Right renal cortex interstitium (tissue), 3 donors: ENCODE measurements around the gene PCDH15. TPM values are rescaled to one million over a fixed set of nuclear protein-coding genes. Genes with fewer than 3 reads are reported as not detected.
A peak's percentile ranks its signal among the peaks of the same experiment; 100 is the strongest.
"Not testable (repeated sequence)": the region's sequence is repeated elsewhere in the genome, so short reads cannot be mapped to it uniquely, and the experiment has no call there.

Experiments used
- DNase-seq, 3 donors: peaks; one replicate each; pipeline ENCODE4 v3.0.0-alpha.2; 2013; ENCODE audit warnings: low read depth in 3 of 3, low spot score in 2 of 3
- polyA plus RNA-seq, 3 donors: library from polyadenylated mRNA; unstranded; fragments of 120-200 nt; gene quantifications; one replicate each; pipeline ENCODE4 v1.2.1, GENCODE V29; 2013; ENCODE audit not compliant: insufficient read length in 3 of 3

PCDH15 gene
- polyA plus RNA-seq, 3 donors, result 5.1 to 7.8 (median 5.1) TPM

DNA sequence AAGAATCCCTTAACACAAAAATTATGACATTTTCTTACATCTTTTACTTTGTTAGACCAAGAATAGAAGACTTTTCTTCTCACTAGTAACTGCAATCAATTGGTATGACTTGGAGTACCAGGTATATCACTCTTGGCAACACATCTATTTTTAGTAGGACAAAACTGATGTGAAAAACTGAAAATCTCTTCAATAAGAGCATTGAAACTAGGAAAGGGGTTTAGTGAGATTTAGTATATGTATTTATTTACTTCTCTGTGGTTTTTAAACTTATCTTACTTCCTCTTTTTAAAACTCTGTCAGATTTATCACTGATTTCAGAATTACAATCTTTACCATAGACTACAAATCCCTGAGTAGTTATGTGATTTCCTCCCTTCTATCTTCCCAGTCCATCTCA lies 366.2 kb downstream of the PCDH15 start:
- no peak for DNase-seq

DNA sequence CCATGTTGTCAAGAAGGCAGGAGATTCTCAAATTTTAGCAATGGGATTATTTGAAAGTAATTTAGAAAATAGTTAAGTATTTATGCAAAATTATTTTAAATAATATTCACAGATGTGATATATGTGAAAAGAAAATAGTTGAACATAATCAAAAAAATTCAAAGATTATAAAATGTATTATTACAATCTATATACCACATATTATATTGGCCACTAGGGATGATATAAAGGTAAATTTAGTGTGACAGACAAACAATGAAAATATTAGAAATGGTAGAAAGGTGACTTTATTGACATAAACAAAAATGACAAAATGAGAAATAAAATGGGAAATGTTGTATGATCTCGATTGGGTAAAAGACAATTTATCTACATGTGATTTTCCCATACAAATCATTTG lies 385.5 kb downstream of the PCDH15 start:
- DNase-seq, result no peak

DNA sequence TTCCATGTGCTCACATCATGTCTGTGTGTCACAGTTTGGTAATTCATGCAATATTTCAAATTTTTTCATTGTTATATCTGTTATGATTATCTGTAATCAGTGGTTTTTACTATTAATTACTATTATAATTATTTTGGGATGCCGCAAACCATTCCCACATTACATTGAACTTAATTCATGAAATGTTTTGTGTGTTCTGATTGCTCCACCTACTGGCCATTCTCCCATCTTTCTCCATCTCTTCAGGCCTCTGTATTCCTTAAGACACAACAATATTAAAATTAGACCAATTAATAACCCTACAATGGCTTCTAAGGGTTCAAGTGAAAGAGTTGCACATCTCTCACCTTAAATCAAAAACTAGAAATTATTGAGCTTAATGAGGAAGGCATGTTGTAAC lies 398.5 kb downstream of the PCDH15 start:
- peak in 1 of 3 donors; percentile 10 for DNase-seq

DNA sequence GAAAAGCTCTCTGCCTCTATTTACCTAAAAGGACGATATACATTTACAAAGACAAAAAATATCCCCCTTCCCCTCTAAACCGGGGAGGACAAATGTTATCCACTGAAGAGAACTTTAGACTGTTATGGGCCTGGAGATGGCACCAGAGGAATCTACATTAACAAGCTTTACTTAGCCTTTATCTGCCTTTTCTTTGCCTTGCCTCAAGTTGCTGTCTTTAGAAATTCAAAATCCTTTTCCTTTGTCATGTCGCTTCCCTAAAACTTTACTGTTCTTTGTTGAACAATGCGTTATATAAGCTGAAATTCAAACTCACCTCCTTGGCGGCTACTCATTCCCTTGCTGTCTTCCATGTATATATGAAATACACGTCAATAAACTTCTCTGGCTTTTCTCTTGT lies 405.0 kb downstream of the PCDH15 start:
- DNase-seq, result no peak

DNA sequence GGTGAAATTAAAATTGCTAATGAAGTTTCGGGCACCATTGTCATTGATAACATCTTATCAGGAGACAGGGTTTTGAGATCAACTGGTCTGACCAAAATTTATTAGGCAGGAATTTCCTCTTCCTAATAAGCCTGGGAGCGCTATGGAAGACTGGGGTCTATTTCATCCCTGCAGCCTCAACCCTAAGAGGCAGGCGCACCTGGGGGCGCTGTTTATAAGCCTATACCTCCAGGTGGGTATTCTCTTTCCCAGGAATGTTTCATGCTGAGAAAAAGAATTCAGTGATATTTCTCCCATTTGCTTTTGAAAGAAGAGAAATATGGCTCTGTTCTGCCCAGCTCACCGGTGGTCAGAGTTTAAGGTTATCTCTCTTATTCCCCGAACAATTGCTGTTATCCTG lies 406.4 kb downstream of the PCDH15 start:
- DNase-seq, result not testable (repeated sequence)

DNA sequence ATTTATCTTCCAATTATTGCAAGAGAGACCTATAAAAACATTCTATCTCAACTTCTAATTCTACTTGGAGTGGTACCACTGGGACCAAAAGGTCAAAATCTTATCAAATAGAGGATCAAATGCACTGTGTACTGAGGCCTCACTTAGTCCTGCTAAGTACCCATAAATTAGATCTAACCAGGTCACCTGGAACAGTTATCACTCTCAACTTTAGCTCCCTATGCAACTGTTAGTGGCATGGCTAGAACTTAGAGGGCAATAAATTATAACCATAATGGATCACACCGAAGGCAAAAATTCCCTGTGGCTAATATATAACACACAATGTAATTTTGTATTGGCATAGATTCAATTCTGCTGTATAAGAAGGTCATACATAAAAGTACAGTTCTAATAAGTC lies 428.9 kb downstream of the PCDH15 start:
- DNase-seq, result no peak

DNA sequence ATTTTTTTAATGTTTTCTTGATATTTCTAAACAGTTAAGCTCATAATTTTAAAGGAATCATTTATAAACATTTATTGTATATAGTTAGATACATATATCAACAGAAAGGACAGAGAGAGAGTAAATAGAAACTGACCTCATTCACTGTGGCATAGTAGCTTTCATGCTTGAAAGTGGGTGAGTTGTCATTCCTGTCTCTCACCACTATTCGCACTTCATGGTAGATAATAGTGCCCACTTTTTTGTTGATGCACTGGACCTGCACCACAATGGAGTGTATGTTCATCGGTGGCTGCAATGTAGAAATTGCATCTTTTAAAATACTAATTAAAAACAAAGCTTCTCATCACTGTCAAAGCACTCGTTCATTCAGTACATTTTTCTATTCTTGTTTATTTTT lies 432.0 kb downstream of the PCDH15 start:
- DNase-seq, result no peak

DNA sequence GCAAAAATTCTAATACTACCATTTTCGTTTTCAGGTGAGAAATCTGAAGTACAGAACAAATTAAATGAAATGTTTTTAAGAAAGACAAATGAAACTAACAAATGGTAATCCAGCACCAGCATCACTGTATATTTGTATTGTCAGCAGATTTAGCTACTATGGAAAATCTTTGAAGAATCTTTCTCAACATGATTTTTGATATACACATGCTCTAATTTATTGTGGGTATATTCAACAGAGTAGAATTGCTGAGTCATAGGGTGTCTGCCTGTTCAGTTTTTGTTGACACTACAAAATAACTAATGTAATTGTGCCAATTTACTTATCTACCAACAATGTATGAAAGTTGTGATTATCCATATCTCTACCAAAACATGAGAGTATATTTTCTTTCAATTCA lies 437.6 kb downstream of the PCDH15 start:
- DNase-seq, result no peak

DNA sequence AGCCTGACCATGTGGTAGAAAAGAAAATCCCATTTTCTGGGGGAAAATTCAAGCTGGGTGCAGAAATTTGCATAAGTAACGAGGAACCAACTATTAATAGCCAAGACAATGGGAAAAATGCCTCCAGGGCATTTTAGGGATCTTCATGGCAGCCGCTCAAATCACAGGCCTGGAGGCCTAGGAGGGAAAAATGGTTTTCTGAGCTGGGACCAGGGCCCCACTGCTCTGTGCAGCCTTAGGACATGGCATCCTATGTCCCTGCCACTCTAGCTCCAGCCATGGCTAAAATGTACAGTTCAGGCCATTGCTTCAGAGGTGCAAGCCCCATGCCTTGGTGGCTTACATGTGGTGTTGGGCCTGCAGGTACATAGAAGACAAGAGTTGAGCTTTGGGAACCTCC lies 459.0 kb downstream of the PCDH15 start:
- no peak for DNase-seq

DNA sequence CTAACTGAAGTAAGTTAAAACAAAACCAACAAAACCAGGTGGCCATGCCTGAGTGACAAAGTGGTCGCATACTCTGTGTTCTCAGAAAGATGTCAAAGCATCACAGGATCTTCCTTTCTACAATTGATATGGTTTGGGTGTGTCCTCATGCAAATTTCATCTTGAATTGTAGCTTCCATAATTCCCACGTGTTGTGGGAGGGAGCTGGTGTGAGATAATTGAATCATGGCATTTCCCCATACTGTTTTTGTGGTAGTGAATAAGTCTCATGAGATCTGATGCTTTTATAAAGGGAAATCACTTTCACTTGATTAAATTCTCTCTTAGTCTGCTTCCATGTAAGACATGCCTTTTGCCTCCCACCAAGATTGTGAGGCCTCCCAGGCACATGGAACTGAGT lies 465.7 kb downstream of the PCDH15 start:
- DNase-seq, result no peak

DNA sequence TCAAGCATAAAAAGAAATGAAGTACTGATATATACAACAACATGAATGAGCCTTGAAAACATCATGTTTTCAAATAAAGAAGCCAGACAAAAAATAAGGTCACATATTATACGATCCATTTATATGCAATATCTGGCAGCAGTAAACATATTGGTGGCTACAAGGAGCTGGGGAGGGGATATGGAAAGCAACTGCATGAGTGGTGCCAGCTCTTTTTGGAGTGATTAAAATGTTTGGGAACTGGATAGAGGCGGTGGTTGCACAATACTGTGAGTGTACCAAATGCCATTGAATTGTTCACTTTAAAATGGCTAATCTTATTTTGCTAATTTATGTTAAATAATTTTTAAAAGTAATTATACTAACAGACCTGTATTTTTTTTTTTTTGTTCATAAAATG lies 481.7 kb downstream of the PCDH15 start:
- DNase-seq, result no peak

DNA sequence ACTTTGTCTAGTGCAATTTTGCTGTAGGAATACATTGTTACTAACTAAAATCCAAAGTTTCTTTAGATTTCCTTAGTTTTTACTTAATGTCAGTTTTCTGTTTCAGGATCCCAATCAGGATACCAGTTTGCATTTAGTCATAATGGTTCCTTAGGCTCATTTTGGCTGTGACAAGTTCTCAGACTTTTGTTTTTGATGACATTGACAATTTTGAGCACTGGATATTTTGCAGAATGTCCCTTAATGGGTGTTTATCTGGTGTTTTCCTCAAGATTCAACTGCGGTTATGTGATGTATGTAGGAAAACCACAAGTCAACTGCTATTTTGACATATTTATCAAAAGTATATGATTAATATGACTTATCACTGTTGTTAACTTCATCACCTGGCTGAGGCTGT lies 482.6 kb downstream of the PCDH15 start:
- no peak for DNase-seq

DNA sequence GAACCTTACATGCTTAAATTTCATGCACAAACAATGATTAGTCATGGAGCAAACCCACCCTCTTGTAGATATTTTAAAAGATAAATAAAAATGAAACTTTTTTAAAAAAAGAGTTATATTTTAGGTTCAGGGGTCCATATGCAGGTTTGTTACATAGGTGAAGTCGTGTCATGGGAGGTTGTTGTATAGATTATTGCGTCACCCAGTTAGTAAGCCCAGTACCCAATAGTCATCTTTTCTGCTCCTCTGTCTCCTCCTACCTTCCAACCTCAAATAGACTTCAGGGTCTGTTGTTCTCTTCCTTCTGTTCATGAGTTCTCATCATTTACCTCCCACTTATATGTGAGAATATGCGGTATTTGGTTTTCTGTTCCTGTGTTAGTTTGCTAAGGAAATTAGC lies 486.6 kb downstream of the PCDH15 start:
- DNase-seq, result no peak

DNA sequence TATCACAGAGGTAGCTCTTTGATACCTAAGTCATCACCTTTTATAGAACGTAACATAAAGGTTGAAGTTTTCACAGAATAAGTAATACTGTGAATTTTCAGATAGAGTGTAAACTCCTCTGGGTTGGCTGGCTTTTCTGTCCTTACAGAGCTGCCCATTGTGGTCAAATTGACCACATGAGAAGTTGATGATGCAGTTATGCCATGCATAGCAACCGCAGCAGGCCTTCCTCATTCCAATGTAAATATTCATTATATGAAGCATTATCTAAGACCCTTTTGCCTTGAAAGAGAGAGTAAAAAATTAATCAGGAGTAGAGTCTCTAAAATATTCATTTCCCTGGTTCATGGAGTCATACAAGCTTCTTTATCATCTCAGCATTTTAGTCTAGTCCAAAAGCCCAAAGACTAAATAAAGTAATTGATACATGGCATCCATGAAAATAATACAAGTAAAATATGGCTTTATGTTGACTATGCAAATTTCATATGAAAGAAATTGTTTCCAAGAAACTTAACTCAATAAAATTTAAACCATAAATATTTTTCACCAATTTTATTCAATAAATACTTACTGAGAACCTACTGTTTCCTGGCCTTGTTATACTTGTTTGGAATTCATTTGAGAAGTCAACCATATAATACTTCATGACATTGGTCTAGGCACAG lies 516.4 kb downstream of the PCDH15 start:
- DNase-seq, result no peak

DNA sequence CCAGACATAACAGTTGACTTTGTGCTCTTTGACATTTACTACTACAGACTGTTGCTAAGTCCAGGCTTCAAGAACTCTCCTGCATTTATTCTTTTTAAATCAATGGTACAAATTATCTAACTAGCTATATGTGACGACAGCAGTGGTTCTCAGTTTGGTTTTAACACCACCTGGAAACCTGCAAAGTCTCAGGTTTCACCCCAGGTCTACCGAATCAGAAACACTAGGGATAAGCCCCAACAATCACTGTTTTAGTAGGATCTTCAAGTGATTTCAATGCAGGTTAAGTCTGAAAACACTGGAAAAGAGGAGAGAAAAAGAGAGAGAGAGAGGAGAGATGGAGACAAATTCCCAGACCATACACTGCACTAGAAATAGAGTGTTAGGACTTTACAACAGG lies 519.0 kb downstream of the PCDH15 start:
- no peak for DNase-seq

DNA sequence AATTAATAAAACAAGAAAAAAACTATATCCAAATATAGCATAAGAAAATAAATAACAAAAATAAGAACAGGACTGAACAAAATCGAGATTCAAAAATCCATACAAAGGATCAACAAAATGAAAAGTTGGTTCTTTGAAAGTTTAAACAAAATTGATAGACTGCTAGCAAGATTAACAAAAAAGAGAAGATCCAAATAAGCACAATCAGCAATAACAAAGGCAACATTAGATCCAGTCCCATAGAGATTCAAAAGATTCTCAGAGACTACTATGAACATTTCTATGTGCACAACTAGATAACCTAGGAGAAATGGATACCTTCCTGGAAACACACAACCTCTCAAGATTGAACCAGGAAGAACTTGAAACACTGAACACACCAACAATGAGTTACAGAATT lies 534.6 kb downstream of the PCDH15 start:
- DNase-seq, result no peak

DNA sequence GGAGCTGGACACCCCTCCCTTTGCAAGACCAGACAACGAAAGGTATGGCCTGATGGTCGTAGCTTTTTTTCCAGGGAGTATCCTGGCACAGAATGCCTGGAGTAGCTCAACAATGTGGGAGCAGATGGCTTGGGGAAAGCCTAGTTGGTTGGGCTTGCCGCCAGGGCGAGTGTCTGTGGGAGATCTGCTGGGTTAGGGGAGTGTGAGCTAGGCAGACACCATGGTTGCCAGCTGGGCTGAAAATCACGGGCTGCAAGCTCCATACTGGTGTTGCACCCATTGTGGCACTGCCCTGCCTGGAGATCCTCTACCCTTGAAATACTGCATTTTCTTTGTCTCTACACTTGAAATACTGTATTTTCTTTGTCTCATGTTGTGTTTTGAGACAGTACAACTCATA lies 538.3 kb downstream of the PCDH15 start:
- DNase-seq, result no peak

DNA sequence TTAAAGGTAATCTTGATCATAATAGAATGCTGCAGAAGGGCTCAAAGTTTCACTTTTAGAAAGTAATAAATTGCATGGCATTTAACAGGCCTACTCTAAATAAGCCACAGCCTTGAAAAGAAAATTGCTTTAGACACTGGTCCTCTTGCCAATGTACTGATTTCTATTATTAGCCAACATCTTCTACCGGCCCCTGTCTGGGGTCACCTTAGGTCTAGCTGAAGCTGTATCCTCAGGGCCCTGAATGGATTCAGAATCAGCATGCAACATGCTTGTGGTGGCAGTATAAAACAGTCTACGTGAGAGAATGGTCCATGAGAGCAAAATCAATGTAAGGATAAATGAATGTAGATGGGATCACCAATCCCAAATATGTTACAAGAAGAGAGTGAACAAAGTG lies 541.9 kb downstream of the PCDH15 start:
- no peak for DNase-seq

DNA sequence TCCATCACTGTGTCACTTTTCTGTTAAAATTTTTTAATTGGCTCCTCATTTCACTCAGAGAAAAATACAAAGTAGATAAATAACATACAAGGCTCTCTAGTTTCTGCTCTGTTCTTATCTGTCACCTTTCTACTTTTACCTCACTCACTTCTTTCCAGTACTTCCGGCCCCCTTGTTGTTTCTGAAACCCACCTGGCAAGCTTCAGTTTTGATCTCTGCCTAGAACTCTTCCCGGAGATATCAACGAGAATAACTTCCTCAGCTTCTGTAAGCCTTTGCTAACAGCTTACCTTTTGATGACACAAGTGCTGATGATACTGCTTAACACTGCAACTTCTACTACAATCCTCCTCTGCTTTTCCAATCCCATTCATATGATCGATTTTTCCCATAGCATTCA lies 566.2 kb downstream of the PCDH15 start:
- DNase-seq, result no peak

DNA sequence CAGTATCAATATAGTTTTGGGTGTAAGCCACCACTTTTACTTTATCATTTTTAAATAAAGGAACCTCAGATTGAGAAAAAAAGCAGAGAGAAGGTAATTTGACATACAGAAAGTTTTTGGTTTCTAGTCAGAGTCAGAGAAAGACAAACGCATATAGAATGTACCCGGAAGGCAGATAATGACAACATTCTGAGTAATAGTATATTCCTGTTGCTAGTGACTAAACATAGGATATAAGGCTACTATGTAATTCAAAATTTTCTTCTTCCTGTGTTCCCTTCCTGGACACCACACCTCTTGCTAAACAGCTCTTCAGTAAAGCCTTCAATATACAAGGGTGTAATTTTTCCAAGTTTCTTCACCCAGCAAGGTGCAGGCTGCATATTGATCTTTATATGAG lies 597.6 kb downstream of the PCDH15 start:
- no peak for DNase-seq

DNA sequence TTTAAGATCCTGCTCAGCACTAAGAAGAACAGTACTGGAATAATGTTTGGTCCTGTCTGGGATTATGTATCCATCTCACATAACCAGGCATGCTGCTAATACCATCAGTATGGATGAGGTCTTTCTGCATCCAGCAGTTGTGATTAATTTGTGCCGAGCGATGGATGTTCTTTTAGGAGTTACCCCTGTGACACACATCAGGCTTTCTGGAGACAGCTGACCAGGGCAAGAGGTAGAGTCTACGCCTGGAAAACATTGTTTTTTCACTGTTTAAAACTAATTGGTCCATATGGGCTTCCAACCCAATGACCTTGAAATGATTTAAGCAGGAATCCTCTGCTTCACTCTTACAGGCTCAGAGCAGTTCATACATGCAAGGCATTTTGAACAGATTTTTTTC lies 603.0 kb downstream of the PCDH15 start:
- no peak for DNase-seq

DNA sequence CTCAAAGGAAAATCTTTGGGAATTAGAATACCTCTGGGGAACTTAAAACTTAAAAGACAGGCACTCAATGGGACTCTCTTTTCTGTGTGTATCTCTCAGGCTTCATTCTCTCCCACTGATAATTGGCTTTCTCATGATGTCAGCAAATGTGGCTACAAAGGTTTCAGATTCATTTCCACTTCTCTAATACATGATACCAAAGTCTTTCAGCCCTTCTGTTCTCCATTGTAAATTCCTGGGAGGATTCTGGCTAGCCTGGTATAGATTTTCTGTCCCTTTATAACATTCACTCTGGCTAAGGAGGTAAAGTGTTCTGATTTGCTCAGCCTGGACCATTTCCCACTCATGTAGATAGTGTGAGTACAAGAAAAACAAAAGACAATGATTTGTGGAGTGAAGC lies 606.2 kb downstream of the PCDH15 start:
- no peak for DNase-seq

DNA sequence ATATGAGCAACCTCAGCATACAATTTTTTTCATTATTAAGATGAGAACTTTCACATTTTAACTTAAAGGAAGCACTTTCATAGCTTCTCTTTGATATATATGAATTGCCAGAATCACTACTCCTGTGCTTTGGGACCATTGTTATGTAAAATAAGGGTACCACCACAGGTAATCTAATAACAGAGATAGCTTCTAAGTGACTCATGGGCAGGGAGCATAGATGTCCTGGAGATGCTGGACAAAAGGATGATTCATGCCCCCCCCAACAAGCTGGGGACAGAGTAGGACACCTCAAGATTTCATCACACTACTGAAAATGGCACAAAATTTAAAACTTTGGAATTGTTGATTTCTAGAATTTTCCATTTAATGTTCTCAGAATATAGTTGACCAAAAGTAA lies 641.1 kb downstream of the PCDH15 start:
- no peak for DNase-seq
